Adipose tissue (tissue), 3 donors: ENCODE measurements around the gene UQCRC1. TPM values are rescaled to one million over a fixed set of nuclear protein-coding genes. Genes with fewer than 3 reads are reported as not detected.

ENCODE experiments used
- H3K27ac ChIP-seq: one replicate; pipeline ENCODE4 v1.5.1; 2013; ENCODE audit warnings: low read depth, low read length
- WGBS, 3 donors: extraction: QIAGEN DNeasy Blood & Tissue Kit; methylation state at CpG; one replicate each; pipeline ENCODE4 v1.1.7; 2013; 5-methylcytosine and 5-hydroxymethylcytosine counted together
- polyA plus RNA-seq, 3 donors: library from polyadenylated mRNA; stranded (reverse); fragments of 200-250 nt; gene quantifications; one replicate each; pipeline ENCODE4 v1.2.3, GENCODE V29; 2013
- donor health status: healthy with polysubstance abuse.
- donor health status: Bipolar disorder and iron deficiency.
- donor health status: healthy.

Gene UQCRC1
- polyA plus RNA-seq, 3 donors: 122 to 214 (median 155) TPM

DNA sequence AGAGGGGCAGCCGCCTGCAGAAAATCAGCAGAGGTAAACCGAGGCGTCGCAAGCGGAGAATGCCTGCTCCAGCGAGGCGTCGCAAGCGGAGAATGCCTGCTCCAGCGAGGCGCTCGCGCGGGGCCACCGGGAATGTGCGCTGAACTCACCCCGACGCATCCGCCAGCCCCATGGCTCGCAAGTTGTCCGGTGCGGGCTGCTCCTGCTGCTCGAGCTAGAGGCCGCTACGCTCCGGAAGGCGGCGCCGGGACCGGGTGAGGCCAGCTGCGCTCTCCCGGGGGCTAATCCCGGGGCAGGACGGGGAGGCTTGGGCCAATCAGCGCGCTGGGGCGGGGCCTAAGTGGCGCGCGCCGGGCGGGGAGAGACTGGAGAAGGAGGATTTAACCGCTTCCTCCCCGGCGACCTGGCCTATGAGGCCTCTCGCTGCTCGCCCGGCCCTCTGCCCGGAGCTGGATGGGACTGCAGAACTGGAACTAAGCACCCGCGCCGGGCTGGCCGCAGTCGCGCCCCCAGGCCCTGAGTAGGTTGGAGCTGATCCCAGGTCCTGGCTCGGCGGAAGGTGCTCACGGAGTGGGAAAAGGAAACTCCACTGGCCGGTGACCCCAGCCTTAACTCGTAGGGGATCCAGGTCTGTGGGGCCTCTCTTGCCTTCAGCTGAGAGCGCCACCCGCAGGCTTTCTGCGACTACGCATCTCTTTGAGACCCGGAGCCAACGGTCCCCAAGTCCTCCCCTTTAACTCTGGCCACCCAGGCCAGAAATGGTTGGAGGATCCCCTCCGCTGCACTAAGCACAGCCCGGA, 26.0 kb upstream of the UQCRC1 start, which contains the start of gene SLC26A6:
TSS of gene SLC26A6 (minus strand) at position 240 of the 800 bp plus-strand sequence. CDS start at position 172, 68 bp downstream.
- no peak within 1 kb of the TSS for H3K27ac ChIP-seq
- WGBS, 3 donors: 0 to 1% (median 0%) methylated on average over 63 to 68 of the region's 68 CpGs

DNA sequence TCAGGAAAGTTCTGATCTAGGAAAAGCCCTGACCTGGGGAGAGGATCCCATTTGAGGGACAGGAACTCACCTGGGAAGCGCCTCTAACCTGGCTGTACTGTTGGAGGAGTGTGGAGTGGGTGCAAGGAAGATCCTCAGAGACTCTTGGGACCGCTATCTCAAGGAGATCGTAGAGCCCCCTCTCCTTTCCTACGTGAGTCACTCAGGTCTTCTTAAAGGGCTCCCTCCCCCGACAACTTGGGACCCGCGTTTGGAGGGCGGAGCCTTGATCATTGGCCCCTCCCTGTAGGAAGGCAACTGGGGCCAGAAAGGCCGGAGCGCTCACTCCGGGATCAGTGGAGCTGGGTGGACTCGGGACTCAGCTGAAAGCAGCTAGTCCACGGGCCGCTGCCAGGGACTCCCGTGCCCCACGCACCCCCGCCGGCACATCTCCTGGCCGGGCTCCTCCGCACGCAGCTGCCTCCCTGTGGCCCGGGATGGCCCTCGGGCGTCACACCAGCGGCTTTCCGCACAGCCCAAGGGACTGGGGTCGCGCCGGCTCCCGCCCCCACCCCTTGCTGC, 25.3 kb upstream of the UQCRC1 start:
- H3K27ac ChIP-seq: no peak overlapping the region
- WGBS, 3 donors: 2 to 4% (median 3%) methylated on average over 27 to 30 of the region's 30 CpGs

DNA sequence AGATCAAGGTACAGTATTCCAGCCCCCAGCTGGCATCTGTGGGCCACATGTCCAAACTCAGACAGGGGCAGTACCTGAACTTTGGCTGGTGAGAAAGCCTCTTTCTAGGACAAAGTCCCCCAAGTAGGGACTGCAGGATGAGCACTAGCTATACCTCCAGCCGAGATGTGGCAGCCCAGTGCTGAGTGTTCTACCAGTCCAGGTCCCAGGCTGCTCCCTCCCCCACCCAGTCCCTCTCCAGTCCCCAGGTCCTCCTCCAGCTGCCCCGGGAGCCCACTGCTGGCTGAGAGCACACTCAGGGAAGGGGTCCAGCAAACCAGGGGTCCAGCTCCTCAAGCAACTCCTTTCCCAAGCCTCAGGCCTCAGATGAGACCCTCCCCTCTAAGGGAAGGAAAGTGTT, 24.3 kb upstream of the UQCRC1 start:
- H3K27ac ChIP-seq: no peak overlapping the region
- WGBS, 3 donors: 80 to 97% (median 87%) methylated on average over 2 of the region's 2 CpGs

DNA sequence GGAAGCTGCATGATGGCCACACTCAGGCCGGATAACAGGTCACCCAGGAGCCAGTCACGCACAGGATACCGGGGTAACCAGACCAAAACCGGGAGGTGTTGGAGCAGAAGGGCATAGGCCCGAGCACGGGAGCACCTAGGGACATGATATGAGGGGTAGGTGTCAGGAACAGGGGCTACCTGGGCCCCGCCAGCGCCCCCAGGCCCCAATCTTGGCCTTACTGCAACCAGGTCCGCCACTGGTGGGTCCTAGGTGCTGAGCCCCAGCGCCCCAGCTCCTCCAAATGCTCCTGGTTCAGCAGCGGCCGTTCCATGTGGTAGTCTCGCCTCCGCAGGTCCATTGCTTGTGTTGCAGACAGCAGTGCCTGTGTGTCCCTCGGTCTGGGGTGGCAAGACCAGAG, 23.8 kb upstream of the UQCRC1 start:
- WGBS, 3 donors: 95 to 98% (median 95%) methylated on average over 15 of the region's 15 CpGs

DNA sequence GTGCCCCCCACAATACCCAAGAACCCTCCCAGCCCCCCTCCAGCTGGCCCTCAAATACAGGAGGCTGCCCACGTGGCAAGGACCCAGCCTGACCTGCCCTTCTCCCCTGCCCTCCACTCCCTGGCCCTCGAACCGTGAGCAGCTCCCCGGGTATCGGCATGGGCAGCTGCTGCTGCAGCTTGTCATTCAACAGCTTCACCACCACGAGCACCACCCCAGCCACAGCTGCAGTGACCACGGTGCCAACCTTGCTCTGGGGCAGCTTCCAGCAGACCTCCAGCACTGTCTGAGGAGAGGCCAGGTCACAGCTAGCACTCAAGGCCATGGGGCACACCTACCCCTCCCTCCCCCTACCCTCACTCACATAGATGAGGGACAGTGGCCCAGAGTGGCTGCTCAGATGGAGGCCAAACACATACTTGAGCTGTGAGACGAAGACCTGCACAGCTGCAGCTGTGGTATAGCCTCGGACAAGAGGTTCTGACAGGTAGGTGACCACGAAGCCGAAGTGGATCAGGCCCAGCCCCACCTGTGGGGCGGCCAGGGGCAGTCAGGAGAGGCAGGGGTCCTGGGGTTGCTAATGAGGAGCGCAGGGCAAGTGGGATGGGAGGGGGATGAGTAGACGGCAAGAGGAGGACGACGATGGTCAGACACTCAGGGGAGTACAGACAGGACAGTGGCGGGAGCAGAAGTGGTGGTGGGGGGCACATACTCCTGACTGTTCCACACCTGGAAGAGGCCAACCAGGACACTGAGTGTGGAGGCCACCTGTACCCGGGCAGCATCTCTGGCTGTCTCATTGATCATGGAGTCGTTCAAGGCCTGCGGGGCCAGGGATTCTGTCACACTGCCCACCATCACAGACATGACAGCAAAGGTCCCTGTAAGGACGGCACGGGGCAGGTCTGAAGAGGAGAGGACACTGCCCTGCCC, 22.3 kb upstream of the UQCRC1 start:
- H3K27ac ChIP-seq: no peak overlapping the region
- 87 to 92% (median 91%) methylated on average over 22 of the region's 22 CpGs for WGBS, 3 donors

More for the DNA sequence above, 23.8 kb upstream of the UQCRC1 start:
- H3K27ac ChIP-seq: no peak overlapping the region

DNA sequence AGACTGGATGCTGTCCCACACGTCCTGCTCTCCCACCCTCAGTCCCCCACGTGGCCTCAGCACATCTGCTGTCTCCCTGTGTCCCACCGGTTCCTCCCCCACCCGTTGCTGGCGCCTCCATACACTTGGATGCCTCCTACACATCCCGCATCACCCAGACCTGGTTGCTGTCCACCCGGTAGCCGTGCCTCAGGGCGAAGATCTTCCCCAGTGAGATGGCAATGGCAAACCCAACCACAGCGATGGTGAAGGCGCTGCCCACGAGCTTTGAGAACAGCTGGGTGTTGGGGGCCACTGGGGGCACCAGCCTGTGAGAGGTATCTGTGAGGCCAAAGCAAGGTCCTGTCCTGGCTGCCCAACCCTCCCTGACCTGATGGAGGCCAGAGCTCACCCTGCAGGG, 21.4 kb upstream of the UQCRC1 start:
- 90 to 91% (median 91%) methylated on average over 12 of the region's 12 CpGs for WGBS, 3 donors
- H3K27ac ChIP-seq: no peak overlapping the region

DNA sequence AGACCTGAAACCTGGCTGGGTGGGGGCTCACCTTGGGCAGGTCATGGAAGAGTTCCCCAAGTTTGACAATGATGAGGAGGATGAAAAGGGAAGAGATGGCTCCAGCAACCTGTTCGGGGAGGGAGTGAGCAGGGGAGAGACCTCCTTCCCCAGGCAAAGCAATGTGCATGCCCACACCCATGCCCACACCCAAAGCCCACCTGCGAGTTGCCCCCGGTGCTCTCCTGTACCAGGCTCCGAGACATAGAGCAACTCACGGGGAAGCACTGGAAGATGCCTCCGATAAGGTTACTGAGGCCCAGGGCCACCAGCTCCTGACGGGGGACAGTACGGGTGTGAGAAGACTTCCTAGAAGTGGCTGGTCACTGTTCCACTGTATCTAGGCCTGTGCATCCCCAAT, 21.0 kb upstream of the UQCRC1 start:
- WGBS, 3 donors: 95 to 97% (median 95%) methylated on average over 8 of the region's 8 CpGs
- no peak overlapping the region for H3K27ac ChIP-seq

DNA sequence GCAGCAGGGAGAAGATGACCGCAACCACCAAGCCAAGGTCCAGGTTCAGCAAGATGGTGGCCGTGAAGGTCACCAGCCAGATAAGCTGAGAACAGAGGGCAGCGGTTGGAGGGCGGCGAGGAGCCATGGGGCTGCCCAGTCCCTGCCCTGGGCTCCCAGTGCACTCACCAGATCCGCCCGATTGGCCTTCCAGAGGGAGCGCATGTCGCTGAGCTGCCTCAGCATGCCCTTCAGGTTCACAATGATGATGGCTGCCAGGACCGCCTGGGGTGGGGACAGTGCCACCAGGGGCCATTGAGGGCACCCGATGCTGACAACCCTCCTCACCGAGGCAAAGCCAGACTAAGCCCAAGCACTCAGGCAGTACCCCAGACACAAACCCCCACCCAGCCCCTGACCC, 20.4 kb upstream of the UQCRC1 start:
- 96 to 100% (median 97%) methylated on average over 7 to 12 of the region's 12 CpGs for WGBS, 3 donors
- H3K27ac ChIP-seq: no peak overlapping the region

DNA sequence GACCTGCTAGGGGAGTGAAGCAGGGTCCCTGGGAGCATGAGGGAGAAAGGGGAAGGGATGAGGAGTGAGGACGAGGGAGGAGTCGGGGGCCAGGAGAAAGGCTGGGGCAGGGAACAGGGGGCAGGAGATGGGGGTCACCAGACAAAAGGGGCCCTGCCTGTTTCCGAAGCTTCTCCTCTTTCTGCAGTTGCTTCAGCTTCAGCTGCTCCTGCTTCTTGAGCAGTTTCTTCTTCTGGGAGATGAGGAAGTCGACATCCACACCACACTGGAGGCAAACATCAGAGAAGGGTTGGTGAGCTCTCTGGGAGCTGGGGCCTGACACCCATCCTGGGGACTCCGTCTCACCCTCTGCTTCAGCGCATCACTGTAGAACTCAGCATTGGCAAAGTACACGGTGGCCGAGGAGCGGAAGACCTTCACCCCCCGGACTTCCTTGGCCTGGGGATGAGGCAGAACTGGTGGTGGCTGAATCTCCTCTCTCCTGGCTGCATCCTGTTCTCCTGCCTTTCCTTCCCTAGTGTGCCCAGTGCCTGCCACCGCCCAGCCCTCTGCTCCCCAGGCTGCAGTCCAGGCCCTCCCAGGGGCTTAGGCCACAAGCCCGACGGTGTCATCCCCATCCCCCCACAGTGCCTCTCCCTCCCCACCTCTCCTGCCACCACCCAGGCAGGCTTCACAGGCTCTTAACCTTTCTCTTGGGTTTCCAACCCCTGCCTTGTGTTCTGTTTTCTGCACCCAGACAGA, 19.0 kb upstream of the UQCRC1 start:
- H3K27ac ChIP-seq: no peak overlapping the region
- WGBS, 3 donors: 82 to 87% (median 86%) methylated on average over 12 to 13 of the region's 13 CpGs

DNA sequence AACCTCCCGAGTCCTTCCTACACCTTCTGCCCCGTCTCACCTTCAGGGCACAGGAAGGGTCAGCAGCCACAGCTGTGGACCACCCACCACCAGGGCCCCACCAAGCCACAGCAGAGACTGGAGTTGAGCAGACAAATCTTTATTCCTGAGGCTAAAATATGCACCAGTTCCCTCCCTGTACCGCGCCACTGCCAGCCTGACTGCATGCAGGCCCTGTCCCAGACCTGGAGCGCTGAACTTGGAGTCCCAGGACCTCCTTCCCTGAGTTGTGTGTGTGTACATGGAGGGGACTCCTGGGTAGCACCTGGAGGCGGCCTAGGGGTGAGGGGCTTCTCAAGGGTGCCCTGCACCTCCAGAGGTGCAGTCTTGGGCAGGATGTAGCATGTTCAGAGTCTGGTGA, 16.2 kb upstream of the UQCRC1 start:
- WGBS, 3 donors: 89 to 97% (median 95%) methylated on average over 6 of the region's 6 CpGs
- H3K27ac ChIP-seq: no peak overlapping the region

DNA sequence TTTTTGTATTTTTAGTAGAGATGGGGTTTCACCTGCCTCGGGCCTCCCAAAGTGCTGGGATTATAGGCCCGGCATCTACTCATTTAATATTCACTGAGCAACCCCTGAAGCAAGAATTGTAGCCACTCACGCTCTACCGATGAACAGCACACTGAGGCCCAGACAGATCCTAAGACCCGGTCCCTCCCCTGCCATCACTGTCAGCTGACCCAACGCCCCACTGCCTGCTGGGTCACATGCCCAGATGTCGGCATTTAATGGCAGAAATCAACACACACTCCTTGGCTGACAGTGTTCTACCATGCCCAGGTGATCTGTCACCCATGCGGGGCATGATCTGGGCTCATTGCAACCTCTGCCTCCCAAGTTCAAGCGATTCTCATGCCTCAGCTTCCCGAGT, 15.3 kb upstream of the UQCRC1 start:
- 90 to 95% (median 93%) methylated on average over 10 of the region's 10 CpGs for WGBS, 3 donors
- H3K27ac ChIP-seq: no peak overlapping the region

DNA sequence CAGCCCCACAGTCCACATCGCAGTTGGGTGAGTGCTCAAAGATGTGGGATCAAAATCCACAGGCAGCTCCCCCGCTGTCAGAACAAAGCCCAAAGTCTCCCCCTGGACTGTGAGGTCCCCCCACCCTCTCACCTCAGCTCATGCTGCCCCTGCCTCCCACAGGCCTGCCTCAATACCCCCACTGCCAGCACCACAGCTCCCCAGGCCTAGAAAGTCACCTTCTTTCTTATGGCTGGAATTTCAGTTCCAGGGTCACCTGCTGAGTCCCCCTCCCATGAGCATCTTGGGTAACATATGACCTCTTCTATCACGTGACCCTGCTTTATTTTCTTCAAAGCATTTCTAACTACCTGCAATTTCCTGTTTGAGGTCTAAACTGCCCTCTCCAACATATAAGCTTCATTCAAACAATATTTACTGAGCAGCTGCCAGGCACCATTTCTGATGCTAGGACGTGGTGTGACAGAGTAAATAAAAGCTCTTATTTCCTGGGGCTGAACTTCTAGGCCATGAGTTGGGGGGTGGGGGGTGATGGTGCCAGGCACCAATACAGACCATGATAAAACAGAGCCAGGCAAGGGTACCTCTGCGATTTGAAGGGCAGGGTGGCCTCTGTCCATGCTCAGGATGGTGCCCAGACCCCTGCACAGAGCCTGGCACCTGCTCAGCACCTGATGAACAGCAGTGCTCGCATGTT, 14.6 kb upstream of the UQCRC1 start:
- 71 to 83% (median 76%) methylated on average over 6 of the region's 6 CpGs for WGBS, 3 donors
- no peak overlapping the region for H3K27ac ChIP-seq

DNA sequence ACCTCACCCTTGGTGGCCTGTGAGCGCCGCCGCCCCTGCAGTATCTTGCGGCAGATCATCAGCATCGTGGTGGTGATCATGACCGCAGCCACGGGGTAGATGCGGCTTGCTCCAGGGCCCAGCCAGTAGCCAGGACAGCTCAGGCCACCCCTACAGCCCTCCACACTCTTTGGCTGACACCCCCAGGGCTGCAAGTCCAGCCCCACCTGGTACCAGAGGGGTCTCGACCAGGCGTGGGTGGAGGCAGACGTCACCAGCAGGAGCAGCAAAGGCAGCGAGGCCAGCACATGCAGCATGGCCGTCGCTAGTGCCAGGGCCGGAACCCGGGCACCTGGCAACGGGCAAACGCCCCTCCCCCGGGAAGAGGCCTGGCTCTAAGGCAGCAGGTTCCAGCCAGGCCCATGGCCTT, 12.0 kb upstream of the UQCRC1 start, which contains the start of gene TMEM89:
TSS of gene TMEM89 (minus strand) at position 309 of the 409 bp plus-strand sequence. CDS start at position 296, 13 bp downstream.
- H3K27ac ChIP-seq: no peak within 1 kb of the TSS
- 95 to 96% (median 95%) methylated on average over 19 of the region's 19 CpGs for WGBS, 3 donors

DNA sequence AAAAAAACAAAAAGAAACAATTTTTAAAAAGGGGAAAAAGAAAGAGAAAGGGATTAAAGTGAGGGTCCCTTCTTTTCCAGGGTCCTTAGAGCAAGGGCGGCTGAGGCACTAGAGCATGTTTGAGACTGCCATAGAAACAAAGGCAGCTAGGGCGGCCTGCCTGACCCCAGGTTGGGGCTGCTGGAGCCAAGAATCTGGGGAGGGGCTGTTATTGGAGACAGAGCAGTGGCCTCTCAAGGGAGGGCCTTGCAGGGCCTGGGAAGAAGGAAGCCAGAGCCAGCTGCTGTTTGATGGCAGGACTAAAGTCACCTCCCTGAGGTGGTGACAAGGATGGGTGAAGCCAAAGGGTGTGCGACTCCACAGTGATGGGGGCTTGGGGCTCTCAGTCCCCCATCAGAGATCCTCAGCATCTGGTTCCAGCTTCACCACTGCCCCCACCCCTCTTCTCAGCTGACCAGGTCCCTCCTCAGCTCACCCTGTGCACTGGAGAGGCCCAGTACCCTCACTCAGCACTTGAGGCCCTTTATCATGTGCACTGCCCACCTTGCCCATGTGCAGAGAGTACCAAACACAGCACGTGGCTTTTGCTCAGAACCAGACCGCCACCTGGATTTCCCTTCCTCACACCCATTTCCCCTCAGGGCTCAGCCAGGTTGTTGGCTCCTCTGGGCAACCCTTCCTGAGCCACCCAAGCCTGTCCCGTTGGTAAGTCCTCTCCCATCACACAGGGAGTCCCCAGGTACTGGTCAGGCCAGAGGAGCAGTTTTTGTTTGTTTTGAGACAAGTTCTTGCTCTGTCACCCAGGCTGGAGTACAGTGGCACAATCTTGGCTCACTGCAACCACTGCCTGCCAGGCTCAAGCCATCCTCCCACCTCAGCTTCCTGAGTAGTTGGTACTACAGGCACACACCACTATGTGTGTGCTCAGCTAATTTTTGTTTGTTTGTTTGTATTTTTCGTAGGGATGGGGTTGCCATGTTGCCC, 10.4 kb upstream of the UQCRC1 start:
- WGBS, 3 donors: 82 to 85% (median 83%) methylated on average over 7 of the region's 7 CpGs

DNA sequence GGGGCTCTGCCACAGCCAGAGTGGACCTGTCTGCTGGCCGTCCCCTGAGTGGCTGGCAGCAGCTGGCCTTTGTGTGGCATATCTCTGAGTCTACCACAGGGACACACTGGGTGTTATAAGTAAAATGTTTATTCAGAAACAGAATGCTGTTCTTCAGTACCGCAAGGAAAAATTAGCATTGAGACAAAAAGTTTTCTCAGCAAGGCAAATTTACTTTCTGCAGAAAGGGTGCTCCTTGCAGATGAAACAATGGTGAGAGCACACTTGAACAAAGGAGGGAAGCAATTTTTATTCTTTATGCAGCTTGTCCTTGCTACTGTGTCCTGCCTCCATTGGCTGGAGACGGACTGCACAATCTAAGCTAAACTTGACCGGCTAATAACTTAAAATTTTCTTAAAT, 8.1 kb upstream of the UQCRC1 start:
- 96 to 98% (median 97%) methylated on average over 4 of the region's 4 CpGs for WGBS, 3 donors
- no peak overlapping the region for H3K27ac ChIP-seq

More for the DNA sequence above, 10.4 kb upstream of the UQCRC1 start:
- H3K27ac ChIP-seq: no peak overlapping the region

DNA sequence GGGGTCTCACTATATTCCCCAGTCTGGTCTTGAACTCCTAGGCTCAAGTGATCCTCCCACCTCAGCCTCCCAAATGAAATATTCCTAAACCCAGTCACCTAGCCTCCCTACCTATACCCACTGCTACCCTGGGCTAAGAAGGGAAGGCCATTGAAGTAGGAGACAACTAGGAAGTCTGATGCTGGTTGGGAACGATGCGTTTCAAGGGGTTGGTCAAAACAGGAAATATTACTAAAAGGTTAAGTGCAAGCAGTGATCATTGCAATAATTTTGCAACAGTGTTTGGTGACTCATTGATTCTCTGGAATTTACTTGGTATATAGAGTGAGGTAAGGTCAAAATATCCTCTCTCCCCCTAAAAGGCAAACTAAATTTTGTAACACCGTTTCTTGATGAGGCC, 4.6 kb upstream of the UQCRC1 start:
- no peak overlapping the region for H3K27ac ChIP-seq
- WGBS, 3 donors: 33 to 73% (median 41%) methylated on average over 3 of the region's 3 CpGs
